Adrenal gland (tissue), 19 donors: ENCODE data around the gene COL20A1. TPM values are rescaled to one million over a fixed set of nuclear protein-coding genes. Genes with fewer than 3 reads are reported as not detected.

ENCODE experiments used
- DNase-seq, 7 donors: peaks; one replicate each; pipeline ENCODE4 v3.0.0-alpha.2; 2019 to 2020
- H3K27ac ChIP-seq, 5 donors: fragments of 200-600 bp; sonication (generic) in 4 of 5; 1 replicate in 3 of 5; 2 replicates in 2 of 5; pipeline versions ENCODE4 v1.5.1 to v1.8.0; 2016 to 2020; ENCODE audit warnings: mild to moderate bottlenecking in 1 of 5
- H3K27me3 ChIP-seq: fragments of 200-600 bp; 2 replicates; pipeline ENCODE4 v1.8.0; 2021
- H3K36me3 ChIP-seq, 2 donors: fragments of 200-600 bp; replicated peaks in 1 of 2; 1 replicate in 1 of 2; 2 replicates in 1 of 2; pipeline versions ENCODE4 v1.5.1 to v1.8.0; 2018 to 2022
- H3K4me1 ChIP-seq, 2 donors: fragments of 200-600 bp; replicated peaks in 1 of 2; 1 replicate in 1 of 2; 2 replicates in 1 of 2; pipeline versions ENCODE4 v1.5.1 to v1.8.0; 2018 to 2021
- H3K4me3 ChIP-seq, 4 donors: fragments of 200-600 bp; sonication (generic) in 3 of 4; one replicate each; pipeline ENCODE4 v1.5.1; 2016 to 2018
- H3K9me3 ChIP-seq, 3 donors: fragments of 200-600 bp; sonication (generic) in 1 of 3; replicated peaks in 1 of 3; 1 replicate in 2 of 3; 2 replicates in 1 of 3; pipeline versions ENCODE4 v1.5.1 to v1.8.0; 2016 to 2021
- POLR2A ChIP-seq, 2 donors: fragments of 450-650 bp; IDR thresholded peaks; one replicate each; pipeline ENCODE4 v1.6.1; 2017; ENCODE audit warnings: antibody characterized with exemption in 2 of 2, mild to moderate bottlenecking in 2 of 2, moderate library complexity in 1 of 2
- WGBS, 4 donors: extraction: QIAGEN DNeasy Blood & Tissue Kit in 2 of 4; methylation state at CpG; one replicate each; pipeline versions ENCODE4 v1.1.5 to v1.1.7; 2013 to 2017; 5-methylcytosine and 5-hydroxymethylcytosine counted together
- intact Hi-C, 2 donors: fragments of 100-400 bp; cut with DNase I; formaldehyde crosslinking; loops; one replicate each; pipeline versions ENCODE4 v1.14.1 to v1.15.0; 2022 to 2023
- long read RNA-seq, 10 donors: library from polyadenylated mRNA in 3 of 10; unstranded in 2 of 10; stranded (forward) in 1 of 10; transcript quantifications; one replicate each; pipeline ENCODE4 v2.0.0 and lab custom pipeline, GENCODE V29; 2021 to 2026
- polyA plus RNA-seq, 3 donors: library from polyadenylated mRNA; stranded (reverse); fragments of 200-250 nt in 2 of 3; fragments of 350-450 nt in 1 of 3; fragmentation: Illumina TruSeq in 1 of 3; extraction: RNeasy Lipid Tissue Mini Kit (QIAGEN cat#74804) in 1 of 3; gene quantifications; one replicate each; pipeline ENCODE4 v1.2.3, GENCODE V29; 2013 to 2014
- total RNA-seq, 9 donors: library from RNA; depleted of rRNA in 4 of 9; stranded (reverse); fragments of >200 nt in 4 of 9; fragments of 120-200 nt in 1 of 9; fragmentation: NEBNext Ultra II Directional in 1 of 9; extraction: Animal tissue kit (Norgen Biotek cat#: 25700) in 1 of 9; gene quantifications; one replicate each; pipeline versions ENCODE4 v1.1.0 to v1.2.4, GENCODE V29; 2013 to 2023
- TF ChIP-seq, protein P1 (sequence below), 6 experiments: fragments of 450-650 bp in 4 of 6; fragments of 200-600 bp in 2 of 6; sonication (generic) in 1 of 6; IDR thresholded peaks; 1 replicate in 5 of 6; 2 replicates in 1 of 6; pipeline versions ENCODE4 v1.5.1 to v1.8.0; 2016 to 2021; ENCODE audit warnings: antibody characterized with exemption in 6 of 6, mild to moderate bottlenecking in 2 of 6, moderate library complexity in 1 of 6
- donor health status: healthy with polysubstance abuse.
- donor health status: Bipolar disorder and iron deficiency.
- donor health status: DM: yes; HTN: yes; CAD: no.
- donor health status: DM: no; HTN: no; CAD: no.
- donor health status: DM: no; HTN: no; CAD: no.
- donor health status: DM: yes; HTN: yes; CAD: no.

The COL20A1 gene
- total RNA-seq: under 1 TPM in 4 of 9 donors, not detected in 5; 0.09 to 0.39 (median 0.14) TPM
- under 1 TPM in 2 of 3 donors, not detected in 1; 0.34 to 0.97 TPM for polyA plus RNA-seq
- long read RNA-seq, donor 1: 0 reads
- long read RNA-seq, donor 2: 0 reads
- long read RNA-seq, donor 3: 0 reads
- long read RNA-seq, donor 4: 0 reads
- long read RNA-seq, donor 5: 0 reads
- long read RNA-seq, donor 6: 0 reads
- long read RNA-seq, donor 7: 0 reads
- long read RNA-seq, donor 8: 0 reads
- long read RNA-seq, donor 9: 0 reads
- long read RNA-seq, donor 10: 0 reads

DNA sequence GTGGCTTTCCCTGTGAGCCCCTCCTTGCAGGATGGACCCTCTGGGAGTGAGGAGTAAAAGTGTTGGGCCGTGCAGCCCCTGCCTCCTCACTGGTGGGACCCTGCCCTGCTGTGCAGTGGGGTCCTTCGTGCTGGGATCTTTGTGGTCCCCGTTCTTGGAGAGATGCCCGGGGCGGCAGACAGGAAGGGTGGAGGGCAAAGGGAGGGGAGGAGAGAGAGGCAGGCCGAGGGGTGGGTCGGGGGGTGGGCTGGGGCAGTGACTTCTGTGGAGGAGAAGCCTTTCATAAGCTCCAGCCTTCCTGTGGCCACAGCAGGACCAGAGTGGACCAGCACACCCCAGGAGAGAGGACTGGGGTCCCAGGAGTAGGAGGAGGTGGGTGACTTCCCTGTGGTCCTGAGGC is at the start of gene COL20A1:
Gene COL20A1, plus strand, starts transcription at position 283 of the 400 bp plus-strand sequence. CDS start 1,922 bp downstream, outside the sequence.
- H3K27ac ChIP-seq: no peak within 1 kb of the TSS
- peaks cover 28% of the 10 kb centered on the region for H3K27me3 ChIP-seq
- H3K9me3 ChIP-seq: no peaks in the 10 kb centered on the region
- TF ChIP-seq POLR2A (IDR thresholded peaks at IDR 0.05): no peak
- TF ChIP-seq, protein P1, sequence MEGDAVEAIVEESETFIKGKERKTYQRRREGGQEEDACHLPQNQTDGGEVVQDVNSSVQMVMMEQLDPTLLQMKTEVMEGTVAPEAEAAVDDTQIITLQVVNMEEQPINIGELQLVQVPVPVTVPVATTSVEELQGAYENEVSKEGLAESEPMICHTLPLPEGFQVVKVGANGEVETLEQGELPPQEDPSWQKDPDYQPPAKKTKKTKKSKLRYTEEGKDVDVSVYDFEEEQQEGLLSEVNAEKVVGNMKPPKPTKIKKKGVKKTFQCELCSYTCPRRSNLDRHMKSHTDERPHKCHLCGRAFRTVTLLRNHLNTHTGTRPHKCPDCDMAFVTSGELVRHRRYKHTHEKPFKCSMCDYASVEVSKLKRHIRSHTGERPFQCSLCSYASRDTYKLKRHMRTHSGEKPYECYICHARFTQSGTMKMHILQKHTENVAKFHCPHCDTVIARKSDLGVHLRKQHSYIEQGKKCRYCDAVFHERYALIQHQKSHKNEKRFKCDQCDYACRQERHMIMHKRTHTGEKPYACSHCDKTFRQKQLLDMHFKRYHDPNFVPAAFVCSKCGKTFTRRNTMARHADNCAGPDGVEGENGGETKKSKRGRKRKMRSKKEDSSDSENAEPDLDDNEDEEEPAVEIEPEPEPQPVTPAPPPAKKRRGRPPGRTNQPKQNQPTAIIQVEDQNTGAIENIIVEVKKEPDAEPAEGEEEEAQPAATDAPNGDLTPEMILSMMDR (IDR thresholded peaks at IDR 0.05): no peak
- no peaks in the 10 kb centered on the region for H3K4me1 ChIP-seq
- H3K36me3 ChIP-seq: peaks cover 0 to 2% of the 10 kb centered on the region in 2 donors
- no peak for DNase-seq
- no peak within 1 kb of the TSS for H3K4me3 ChIP-seq
- 38 to 50% (median 40%) methylated on average over 1 to 7 of the region's 7 CpGs for WGBS, 4 donors
- intact Hi-C loops: no loop called here

DNA sequence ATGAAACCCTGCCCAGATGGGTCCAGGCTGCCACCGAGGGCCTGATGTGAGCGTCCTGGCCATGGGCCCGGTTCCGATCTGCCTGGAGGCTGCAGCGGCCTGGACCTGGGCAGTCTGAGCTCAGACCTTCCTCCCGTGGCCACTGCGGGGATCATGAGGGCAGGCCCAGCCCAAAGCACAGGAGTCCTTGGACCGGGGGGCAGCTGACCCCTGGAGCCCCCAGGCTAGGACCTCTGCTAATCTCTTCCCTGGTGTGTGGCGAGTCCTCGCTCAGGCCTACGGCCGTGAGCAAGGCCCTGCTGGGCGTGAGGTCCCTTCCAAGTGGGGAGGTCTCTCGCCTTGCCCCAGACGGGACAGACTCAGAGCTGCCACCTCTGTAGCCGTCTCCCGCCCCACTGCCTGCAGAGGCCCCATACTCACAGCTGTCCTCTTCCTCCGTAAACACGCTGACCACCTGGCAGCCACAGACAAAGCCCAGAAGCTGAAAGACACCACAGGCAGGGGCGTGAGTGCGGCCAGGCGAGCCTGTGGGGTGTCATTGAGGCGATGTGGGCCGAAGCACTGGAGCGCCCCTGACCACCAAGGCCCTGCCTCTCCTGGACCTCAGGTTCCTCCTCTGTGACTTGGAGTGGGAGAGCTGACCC is 49.3 kb upstream of the COL20A1 start:
- 60 to 84% (median 82%) methylated on average over 3 to 25 of the region's 25 CpGs for WGBS, 4 donors
- peaks cover 9% of the 10 kb centered on the region for H3K27me3 ChIP-seq
- no peaks in the 10 kb centered on the region for H3K4me1 ChIP-seq
- intact Hi-C loops: no loop called here
- H3K4me3 ChIP-seq: no peak overlapping the region
- DNase-seq: no peak
- no peak overlapping the region for H3K27ac ChIP-seq
- TF ChIP-seq, protein P1 (IDR thresholded peaks at IDR 0.05): no peak
- no peak for TF ChIP-seq POLR2A (IDR thresholded peaks at IDR 0.05)
- H3K36me3 ChIP-seq: no peaks in the 10 kb centered on the region
- no peaks in the 10 kb centered on the region for H3K9me3 ChIP-seq

DNA sequence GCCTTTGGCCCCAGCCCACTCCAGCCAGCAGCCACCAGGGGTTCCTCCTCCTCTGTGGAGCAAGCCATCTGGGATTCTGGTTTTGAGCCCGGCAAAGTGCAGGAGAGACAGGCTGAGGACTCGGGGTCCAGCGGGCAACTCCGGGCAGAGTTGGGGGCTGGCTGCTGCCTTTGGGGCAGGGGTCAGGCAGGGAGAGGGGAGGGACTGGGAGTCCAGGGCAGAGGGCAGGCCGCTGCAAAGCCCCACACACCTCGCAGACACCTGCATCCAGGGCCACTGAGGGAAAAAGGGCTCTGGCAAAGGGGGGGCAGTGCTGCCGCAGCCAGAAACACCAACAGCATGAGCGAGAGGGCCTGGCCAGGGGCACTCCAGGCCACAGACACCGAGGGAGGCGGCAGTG is 48.5 kb upstream of the COL20A1 start:
- Histone ChIP-seq H3K27ac (no peak overlapping the region), H3K4me1 (no peaks in the 10 kb centered on the region), H3K4me3 (no peak overlapping the region), H3K27me3 (peaks cover 9% of the 10 kb centered on the region), H3K9me3 (no peaks in the 10 kb centered on the region), H3K36me3 (no peaks in the 10 kb centered on the region)
- intact Hi-C loops: no loop called here
- no peak for DNase-seq
- 82 to 91% (median 86%) methylated on average over 8 to 10 of the region's 10 CpGs; no CpG with 5 or more reads in 1 of the 4 donors for WGBS, 4 donors
- no peak for TF ChIP-seq POLR2A (IDR thresholded peaks at IDR 0.05)
- TF ChIP-seq, protein P1 (IDR thresholded peaks at IDR 0.05): no peak

DNA sequence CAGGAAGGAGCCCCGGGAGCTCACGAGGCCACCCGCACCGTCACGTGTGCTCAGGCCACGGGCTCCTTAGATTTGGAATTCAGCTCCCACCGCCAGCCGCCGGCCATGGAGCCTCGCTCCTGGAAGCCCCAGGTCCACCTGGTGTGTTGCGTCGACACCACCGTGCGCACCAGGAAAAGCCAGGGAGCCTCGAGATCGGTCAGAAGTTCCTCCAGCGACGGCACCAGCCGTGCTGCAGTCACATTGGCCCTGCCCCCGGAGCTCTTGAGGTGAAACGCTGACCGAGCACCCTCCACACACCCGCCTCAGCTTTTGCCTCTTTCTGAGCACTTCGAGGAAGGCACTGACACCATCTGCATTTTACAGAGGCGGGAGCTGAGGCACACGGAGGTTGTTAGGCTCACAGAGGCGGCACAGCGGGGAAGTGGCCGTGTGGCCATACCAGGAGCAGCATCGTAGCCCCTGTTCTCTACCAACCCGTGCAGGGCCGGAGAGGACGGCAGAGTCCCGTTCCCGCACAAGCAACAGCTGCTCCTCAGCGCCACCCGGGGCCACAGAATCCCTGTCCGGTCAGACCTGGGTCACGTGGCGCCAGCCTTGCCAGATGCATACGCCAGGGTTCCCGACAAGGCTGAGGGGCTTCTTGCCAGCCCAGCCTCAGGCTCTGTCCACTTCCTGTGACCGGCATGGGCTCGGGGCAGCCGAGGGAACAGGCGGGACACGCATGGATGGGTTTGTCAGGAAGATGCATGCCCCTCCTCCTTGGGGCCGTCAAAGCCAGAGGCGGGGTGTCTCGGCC is 46.3 kb upstream of the COL20A1 start:
- peaks cover 10% of the 10 kb centered on the region for H3K27me3 ChIP-seq
- 46 to 50% (median 47%) methylated on average over 18 to 50 of the region's 50 CpGs for WGBS, 4 donors
- intact Hi-C loops: no loop called here
- no peaks in the 10 kb centered on the region for H3K9me3 ChIP-seq
- no peak overlapping the region for H3K27ac ChIP-seq
- no peaks in the 10 kb centered on the region for H3K36me3 ChIP-seq
- H3K4me1 ChIP-seq: no peaks in the 10 kb centered on the region
- TF ChIP-seq POLR2A (IDR thresholded peaks at IDR 0.05): no peak
- TF ChIP-seq, protein P1 (IDR thresholded peaks at IDR 0.05): no peak
- peak in 1 of 7 donors; percentile 41 for DNase-seq
- H3K4me3 ChIP-seq: no peak overlapping the region
